Epithelial cell of proximal tubule (primary cell): Measurements from ENCODE around the gene CDKN1A. TPM values are rescaled to one million over a fixed set of nuclear protein-coding genes. Genes with fewer than 3 reads are reported as not detected.

Experiments used
- DNase-seq: peaks from one replicate; pipeline ENCODE4 v3.0.0-alpha.2; 2011; ENCODE audit warnings: low read depth
- H3K4me3 ChIP-seq: 2 replicates; pipeline ENCODE4 v1.5.1; 2011; ENCODE audit warnings: low read depth, mild to moderate bottlenecking, low read length
- CTCF ChIP-seq: conservative IDR thresholded peaks from 2 replicates; pipeline ENCODE4 v1.5.1; 2012; ENCODE audit warnings: low read depth, mild to moderate bottlenecking, low read length
- total RNA-seq: library from RNA; depleted of rRNA; stranded (reverse); fragments of >200 nt; gene quantifications from 2 replicates; pipeline ENCODE4 v1.2.3, GENCODE V29; 2015

The CDKN1A gene
- total RNA-seq, 1 donor from 2014 or later = 427 TPM

GRCh38 chr6:36663504-36664446 is 14.7 kb upstream of the CDKN1A start:
- TF ChIP-seq CTCF = no peak
- H3K4me3 ChIP-seq = no peak overlapping the region
- DNase-seq = no peak

GRCh38 chr6:36665180-36665579 is 13.3 kb upstream of the CDKN1A start:
- no peak for DNase-seq
- no peak overlapping the region for H3K4me3 ChIP-seq
- no peak for TF ChIP-seq CTCF

GRCh38 chr6:36666287-36666686 is 12.2 kb upstream of the CDKN1A start:
- DNase-seq = no peak
- no peak for TF ChIP-seq CTCF

GRCh38 chr6:36666826-36667591 is 11.5 kb upstream of the CDKN1A start:
- H3K4me3 ChIP-seq = no peak overlapping the region
- DNase-seq = peak; percentile 78
- TF ChIP-seq CTCF = no peak

More at GRCh38 chr6:36666287-36666686, 12.2 kb upstream of the CDKN1A start:
- no peak overlapping the region for H3K4me3 ChIP-seq

DNA sequence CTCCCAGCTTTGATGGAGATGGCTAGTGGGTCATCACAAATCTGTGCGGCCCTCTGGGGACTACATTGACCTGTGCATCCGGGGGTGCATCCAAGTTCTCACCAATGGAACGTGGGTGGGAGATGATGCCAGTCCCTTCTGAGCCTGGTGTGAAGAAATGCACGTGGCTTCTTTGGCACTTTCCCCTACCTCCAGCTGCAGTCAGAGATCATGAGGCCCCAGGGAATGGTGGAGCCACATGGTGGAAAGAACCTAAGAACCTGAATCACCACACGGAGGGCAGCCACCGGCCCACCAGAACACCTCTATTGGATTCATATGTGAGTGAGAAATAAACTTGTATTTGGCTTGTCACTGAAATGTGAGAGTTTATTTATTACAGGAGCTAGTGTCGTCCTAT is 9.9 kb upstream of the CDKN1A start:
- no peak overlapping the region for H3K4me3 ChIP-seq
- TF ChIP-seq CTCF = no peak
- DNase-seq = no peak

DNA sequence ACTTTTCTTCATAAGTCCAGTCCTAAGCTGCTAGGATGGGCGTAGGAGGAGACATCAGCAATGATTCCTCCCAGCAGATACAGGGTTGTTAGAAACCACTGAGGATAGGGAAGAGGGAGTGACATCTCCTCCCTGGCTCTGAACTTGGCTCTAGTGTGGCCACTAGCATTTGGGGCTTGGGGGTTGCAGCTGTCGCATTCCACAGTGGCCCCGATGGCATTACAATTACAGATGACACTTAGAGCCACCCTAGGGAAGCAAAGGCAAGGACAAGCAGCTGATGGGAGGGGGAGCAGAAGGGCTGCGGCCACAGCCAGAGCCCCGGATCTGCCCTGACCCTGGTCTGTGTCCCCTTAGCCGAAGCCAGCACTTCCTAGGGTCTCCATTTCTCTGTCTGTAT is 9.5 kb upstream of the CDKN1A start:
- no peak for DNase-seq
- no peak overlapping the region for H3K4me3 ChIP-seq
- no peak for TF ChIP-seq CTCF
